GM10248 (cell line): ENCODE measurements around the gene JAGN1.
"Not testable (repeated sequence)": the region's sequence is repeated elsewhere in the genome, so short reads cannot be mapped to it uniquely, and the experiment has no call there.

Experiments
- CTCF ChIA-PET: fragments of 300-600 bp; sonication (Branson Sonifier 250); formaldehyde crosslinking; extraction: SDS; loops from one replicate; lab custom pipeline; 2021; ENCODE audit warnings: antibody characterized with exemption; lab: Yijun Ruan, JAX
- POLR2A ChIA-PET: fragments of 350-650 bp; sonication (Branson Sonifier 250); formaldehyde crosslinking; extraction: SDS; loops from one replicate; lab custom pipeline; 2020; ENCODE audit warnings: antibody characterized with exemption; lab: Yijun Ruan, JAX
- DNase-seq: peaks from one replicate; pipeline ENCODE4 v3.0.0; 2012; ENCODE audit errors: extremely low spot score
- CTCF ChIP-seq: IDR thresholded peaks from 2 replicates; pipeline ENCODE4 v1.5.1; 2012; ENCODE audit warnings: mild to moderate bottlenecking, low read depth; ENCODE audit errors: extremely low read depth, missing control alignments, control extremely low read depth

Gene JAGN1

GRCh38 chr3:9888540-9888939 lies 1.9 kb upstream of the JAGN1 start:
- CTCF ChIA-PET, result interaction anchor here (2.7 kb wide), 1 partner anchor 9 kb away, joined by 12 read pairs; the partner anchor contains the start of gene CIDEC
- TF ChIP-seq CTCF, result no peak
- POLR2A ChIA-PET, result no interaction called here
- no peak for DNase-seq

- DNase-seq, result no peak
- no peak for TF ChIP-seq CTCF
- ChIA-PET CTCF (interaction anchor here (1.8 to 2.7 kb wide), 2 partner anchors 10 to 43 kb away, joined by 9 to 12 read pairs; partner anchors contain the start of gene CIDEC), POLR2A (interaction anchor here (0.6 kb wide), 1 partner anchor 65 kb away, joined by 3 read pairs; no protein-coding TSS in a partner anchor)
Measured at GRCh38 chr3:9889405-9889804, 1.0 kb upstream of the JAGN1 start.

GRCh38 chr3:9891072-9891622 lies 737 bp downstream of the JAGN1 start:
- POLR2A ChIA-PET, result no interaction called here
- TF ChIP-seq CTCF, result no peak
- CTCF ChIA-PET, result interaction anchor here (0.8 to 2.7 kb wide), 8 partner anchors 9 to 43 kb away, joined by 3 to 12 read pairs (median 4); partner anchors contain the start of genes CIDEC and CRELD1
- DNase-seq, result no peak

- POLR2A ChIA-PET, result interaction anchor here (0.6 to 0.7 kb wide), 3 partner anchors 11 to 32 kb away, joined by 3 to 5 read pairs (median 3); no protein-coding TSS in a partner anchor
- no peak for TF ChIP-seq CTCF
- CTCF ChIA-PET, result interaction anchor here (1.3 to 2.5 kb wide), 4 partner anchors 8 to 39 kb away, joined by 3 to 9 read pairs (median 8); partner anchors contain the start of genes CRELD1 and IL17RE
- DNase-seq, result no peak
Measured at GRCh38 chr3:9893739-9894138, 3.3 kb downstream of the JAGN1 start.

DNA sequence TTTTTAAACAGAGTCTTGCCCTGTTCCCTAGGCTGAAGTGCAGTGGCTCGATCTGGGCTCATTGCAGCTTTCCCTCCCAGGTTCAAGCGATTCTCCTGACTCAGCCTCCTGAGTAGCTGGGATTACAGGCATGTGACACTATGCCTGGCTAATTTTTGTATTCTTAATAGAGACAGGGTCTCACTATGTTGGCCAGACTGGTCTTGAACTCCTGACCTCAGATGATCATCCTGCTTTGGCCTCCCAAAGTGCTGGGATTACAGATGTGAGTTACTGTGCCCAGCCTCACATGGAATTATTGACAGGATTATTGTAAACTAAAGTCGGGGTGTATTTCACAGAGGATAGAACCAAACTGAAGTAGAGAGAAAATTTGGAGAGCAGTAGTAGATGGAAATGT lies 5.3 kb downstream of the JAGN1 start:
- DNase-seq, POLR2A ChIA-PET: not testable (repeated sequence)
- CTCF ChIA-PET, result interaction anchor here (1.1 to 2.5 kb wide), 2 partner anchors 15 to 37 kb away, joined by 3 to 9 read pairs; partner anchors contain the start of gene CRELD1

DNA sequence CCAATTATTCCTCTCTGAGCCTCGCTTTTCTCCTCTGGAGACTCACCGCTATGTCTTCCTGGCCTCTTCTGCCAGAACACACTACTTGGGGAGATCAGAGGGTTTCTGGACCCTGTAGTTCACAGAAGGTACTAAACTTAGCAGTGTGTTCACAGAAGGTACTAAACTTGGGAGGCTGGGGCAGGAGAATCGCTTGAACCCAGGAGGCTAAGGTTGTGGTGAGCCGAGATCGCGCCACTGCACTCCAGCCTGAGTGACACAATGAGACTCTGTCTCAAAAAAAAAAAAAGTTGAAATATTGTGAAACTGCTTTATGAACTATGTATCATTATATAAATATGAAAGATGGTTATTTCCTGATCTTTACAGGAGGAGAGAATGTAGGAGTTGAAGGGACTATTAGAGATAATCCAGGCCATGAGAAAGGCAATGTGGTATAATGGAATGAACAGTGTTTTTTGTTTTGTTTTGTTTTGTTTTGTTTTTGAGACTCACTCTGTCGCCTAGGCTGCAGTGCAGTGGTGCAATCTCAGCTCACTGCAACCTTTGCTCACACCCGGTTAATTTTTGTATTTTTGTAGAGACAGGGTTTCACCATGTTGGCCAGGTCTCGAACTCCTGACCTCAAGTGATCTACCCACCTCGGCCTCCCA lies 6.5 kb downstream of the JAGN1 start:
- DNase-seq, POLR2A ChIA-PET: not testable (repeated sequence)
- CTCF ChIA-PET, result interaction anchor here (1.1 to 1.5 kb wide), 2 partner anchors 34 to 36 kb away, joined by 3 to 4 read pairs; no protein-coding TSS in a partner anchor

DNA sequence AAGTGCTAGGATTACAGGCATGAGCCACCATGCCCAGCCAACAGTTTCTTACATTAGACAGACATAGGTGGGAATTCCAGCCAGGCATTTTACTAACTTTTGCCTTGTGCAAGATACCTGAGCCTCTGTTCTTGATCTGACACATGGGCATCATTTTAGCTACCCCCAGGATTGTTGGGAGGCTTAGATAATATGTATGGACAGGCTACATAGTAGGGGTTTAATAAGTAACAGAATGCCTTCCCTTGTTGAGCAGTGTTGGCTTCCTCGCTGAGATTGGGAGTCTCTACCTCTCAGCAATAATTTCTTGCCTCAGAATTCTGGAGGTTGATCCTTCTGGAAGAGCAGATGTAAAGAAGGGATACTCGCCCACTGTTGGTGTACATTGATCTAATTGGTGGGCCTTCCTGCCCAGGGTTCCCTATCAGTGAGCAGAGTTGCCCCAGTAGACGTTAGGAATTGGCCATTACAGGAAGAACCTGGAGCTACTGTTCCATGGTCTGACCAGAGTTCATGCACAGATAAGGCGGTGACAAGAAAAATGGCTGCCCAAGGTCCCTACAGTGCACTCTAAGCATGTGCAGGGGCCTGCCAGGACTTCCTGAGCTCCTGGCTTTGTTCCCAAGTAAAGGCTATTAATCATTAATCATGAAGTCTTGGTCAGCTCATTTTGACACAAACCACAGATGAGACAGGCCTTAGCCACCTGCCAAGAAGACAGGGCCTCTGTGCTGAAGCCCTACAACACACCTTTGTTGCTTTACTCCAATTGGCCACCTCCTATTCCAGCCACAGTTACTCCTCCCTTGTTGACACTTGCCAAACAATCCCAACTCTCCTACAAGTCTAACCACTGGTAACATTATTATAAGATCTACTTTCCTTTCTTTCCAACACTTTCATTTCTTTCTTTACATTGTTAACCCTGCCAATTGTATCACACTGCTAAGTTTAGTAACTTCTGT lies 7.3 kb downstream of the JAGN1 start:
- CTCF ChIA-PET, result interaction anchor here (1.0 to 1.5 kb wide), 3 partner anchors 13 to 35 kb away, joined by 3 to 4 read pairs (median 3); no protein-coding TSS in a partner anchor
- POLR2A ChIA-PET, result no interaction called here
- DNase-seq, result no peak
- TF ChIP-seq CTCF, result no peak
